Activated naive CD8-positive, alpha-beta T cell treated with anti-CD3 and anti-CD28 coated beads, Interleukin-2, amount 50 U/mL, for 24 hours (primary cell): ENCODE results near the gene RSPH6A.

Experiments
- ATAC-seq: fragments of 150-1000 bp; cut with Tn5 transposase; one replicate; pipeline ENCODE4 v1.10.0; 2021
- DNase-seq: peaks from one replicate; pipeline ENCODE4 v3.0.0; 2021
- H3K27ac Mint-ChIP-seq: one replicate; pipeline ENCODE4 v1.8.0; 2021; ENCODE audit warnings: mild to moderate bottlenecking, mixed read lengths
- H3K27me3 Mint-ChIP-seq: one replicate; pipeline ENCODE4 v1.8.0; 2021; ENCODE audit warnings: mixed read lengths
- H3K36me3 Mint-ChIP-seq: one replicate; pipeline ENCODE4 v1.8.0; 2021; ENCODE audit warnings: low read depth, mixed read lengths
- H3K4me1 Mint-ChIP-seq: one replicate; pipeline ENCODE4 v1.8.0; 2021; ENCODE audit warnings: mixed read lengths
- H3K4me3 Mint-ChIP-seq: one replicate; pipeline ENCODE4 v1.8.0; 2021; ENCODE audit warnings: mild to moderate bottlenecking, moderate library complexity, mixed read lengths
- H3K9me3 Mint-ChIP-seq: one replicate; pipeline ENCODE4 v1.8.0; 2021; ENCODE audit warnings: mixed read lengths

RSPH6A gene

DNA sequence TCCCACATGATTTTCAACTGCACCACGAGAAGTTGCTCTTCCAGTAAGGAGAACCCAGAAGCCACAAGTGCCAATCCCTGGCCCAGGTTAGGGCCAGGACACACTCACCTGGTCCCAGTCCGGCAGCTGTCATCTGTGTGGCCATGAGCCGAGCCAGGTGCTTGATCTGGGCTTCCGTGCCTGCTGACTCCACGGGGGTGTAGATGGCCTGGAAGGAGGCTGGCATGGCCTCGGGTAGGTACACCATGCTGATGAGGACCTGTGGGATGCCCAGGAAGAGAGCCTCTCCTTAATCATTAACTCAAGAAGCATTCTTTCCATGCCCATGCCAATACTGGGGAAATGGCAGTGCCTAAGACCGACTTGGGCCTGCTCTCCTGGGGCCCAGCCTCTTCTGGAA lies 19.9 kb upstream of the RSPH6A start:
- no peak for ATAC-seq
- H3K4me1 Mint-ChIP-seq = no peaks in the 10 kb centered on the region
- H3K4me3 Mint-ChIP-seq = no peak overlapping the region
- H3K27ac Mint-ChIP-seq = no peak overlapping the region
- no peaks in the 10 kb centered on the region for H3K27me3 Mint-ChIP-seq
- no peak for DNase-seq
- no peaks in the 10 kb centered on the region for H3K9me3 Mint-ChIP-seq
- H3K36me3 Mint-ChIP-seq = peaks cover 65% of the 10 kb centered on the region

GRCh38 chr19:45828945-45829344 lies 13.8 kb upstream of the RSPH6A start:
- peaks cover 47% of the 10 kb centered on the region for H3K36me3 Mint-ChIP-seq
- ATAC-seq (no peak), DNase-seq (no peak)
- H3K4me3 Mint-ChIP-seq = no peak overlapping the region
- no peak overlapping the region for H3K27ac Mint-ChIP-seq
- no peaks in the 10 kb centered on the region for H3K27me3 Mint-ChIP-seq
- no peaks in the 10 kb centered on the region for H3K4me1 Mint-ChIP-seq
- no peaks in the 10 kb centered on the region for H3K9me3 Mint-ChIP-seq

DNA sequence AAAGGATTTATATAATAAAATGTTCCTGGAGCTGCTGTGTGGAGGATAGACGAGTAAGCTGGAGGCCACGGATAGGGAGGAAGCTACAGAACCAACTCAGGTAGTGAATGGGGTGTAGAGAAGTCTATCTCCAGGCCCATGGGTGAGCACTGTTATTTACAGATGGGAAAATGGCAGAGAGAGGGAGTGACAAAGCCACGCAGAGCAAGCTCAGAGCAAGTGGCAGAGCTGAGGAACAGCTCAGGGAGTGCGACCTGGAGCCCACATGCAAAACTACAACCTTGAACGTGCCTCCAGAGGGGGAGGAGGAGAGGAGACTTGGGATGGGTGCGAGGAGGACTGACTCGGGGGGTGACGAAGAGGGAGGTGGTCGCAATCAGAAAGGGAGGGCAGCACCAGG lies 13.4 kb upstream of the RSPH6A start:
- Mint-ChIP-seq H3K4me3 (no peak overlapping the region), H3K36me3 (peaks cover 46% of the 10 kb centered on the region), H3K9me3 (no peaks in the 10 kb centered on the region), H3K27ac (no peak overlapping the region), H3K27me3 (no peaks in the 10 kb centered on the region), H3K4me1 (no peaks in the 10 kb centered on the region)
- ATAC-seq (no peak), DNase-seq (no peak)

DNA sequence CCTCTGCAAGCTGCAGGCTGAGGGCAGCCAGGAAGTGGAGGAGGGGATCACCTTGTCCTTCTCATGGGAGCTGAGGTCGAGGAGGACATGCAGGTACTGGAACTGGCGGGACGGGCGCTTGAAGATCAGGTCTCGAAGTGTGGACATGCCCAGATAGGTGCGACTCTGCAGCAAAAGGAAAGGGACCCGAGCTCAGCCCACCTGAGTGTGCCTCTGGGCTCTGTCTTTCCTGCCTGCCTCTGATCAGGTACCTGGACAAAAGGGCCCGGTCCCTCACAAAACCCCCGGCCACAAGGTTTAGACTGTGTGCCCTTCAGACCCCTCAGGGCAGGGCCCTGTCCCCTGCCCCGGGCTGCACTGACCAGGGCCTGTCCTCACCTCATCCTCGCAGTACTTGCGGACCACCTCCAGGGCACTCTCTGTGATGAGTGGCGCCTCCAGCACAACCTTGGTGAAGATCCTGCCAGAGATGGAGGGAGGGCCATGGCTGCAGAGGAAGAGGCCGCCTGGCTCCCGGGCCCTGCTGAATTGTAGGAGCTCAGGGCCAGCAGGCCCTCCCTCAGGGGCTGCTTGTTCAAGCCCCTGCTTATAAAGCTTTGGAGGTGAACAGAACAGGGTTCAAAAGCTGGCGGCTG lies 12.5 kb upstream of the RSPH6A start:
- H3K27me3 Mint-ChIP-seq = no peaks in the 10 kb centered on the region
- no peaks in the 10 kb centered on the region for H3K9me3 Mint-ChIP-seq
- ATAC-seq (no peak), DNase-seq (no peak)
- H3K4me3 Mint-ChIP-seq = no peak overlapping the region
- H3K4me1 Mint-ChIP-seq = no peaks in the 10 kb centered on the region
- H3K27ac Mint-ChIP-seq = no peak overlapping the region
- peaks cover 49% of the 10 kb centered on the region for H3K36me3 Mint-ChIP-seq

GRCh38 chr19:45826934-45827333 lies 11.8 kb upstream of the RSPH6A start:
- Mint-ChIP-seq H3K9me3 (no peaks in the 10 kb centered on the region), H3K27me3 (no peaks in the 10 kb centered on the region), H3K36me3 (peaks cover 43% of the 10 kb centered on the region), H3K4me1 (no peaks in the 10 kb centered on the region), H3K27ac (no peak overlapping the region), H3K4me3 (no peak overlapping the region)
- DNase-seq (no peak), ATAC-seq (no peak)

GRCh38 chr19:45825917-45826893 lies 11.1 kb upstream of the RSPH6A start:
- Mint-ChIP-seq H3K27ac (no peak overlapping the region), H3K36me3 (peaks cover 36% of the 10 kb centered on the region)

GRCh38 chr19:45825263-45825605 lies 10.1 kb upstream of the RSPH6A start:
- no peaks in the 10 kb centered on the region for H3K4me1 Mint-ChIP-seq
- H3K36me3 Mint-ChIP-seq = peaks cover 30% of the 10 kb centered on the region
- ATAC-seq (no peak), DNase-seq (no peak)
- H3K4me3 Mint-ChIP-seq = no peak overlapping the region
- no peaks in the 10 kb centered on the region for H3K9me3 Mint-ChIP-seq
- no peaks in the 10 kb centered on the region for H3K27me3 Mint-ChIP-seq
- no peak overlapping the region for H3K27ac Mint-ChIP-seq

More at GRCh38 chr19:45825917-45826893, 11.1 kb upstream of the RSPH6A start:
- no peak for DNase-seq
- no peaks in the 10 kb centered on the region for H3K27me3 Mint-ChIP-seq
- no peak overlapping the region for H3K4me3 Mint-ChIP-seq
- H3K4me1 Mint-ChIP-seq = no peaks in the 10 kb centered on the region
- H3K9me3 Mint-ChIP-seq = no peaks in the 10 kb centered on the region
- no peak for ATAC-seq

DNA sequence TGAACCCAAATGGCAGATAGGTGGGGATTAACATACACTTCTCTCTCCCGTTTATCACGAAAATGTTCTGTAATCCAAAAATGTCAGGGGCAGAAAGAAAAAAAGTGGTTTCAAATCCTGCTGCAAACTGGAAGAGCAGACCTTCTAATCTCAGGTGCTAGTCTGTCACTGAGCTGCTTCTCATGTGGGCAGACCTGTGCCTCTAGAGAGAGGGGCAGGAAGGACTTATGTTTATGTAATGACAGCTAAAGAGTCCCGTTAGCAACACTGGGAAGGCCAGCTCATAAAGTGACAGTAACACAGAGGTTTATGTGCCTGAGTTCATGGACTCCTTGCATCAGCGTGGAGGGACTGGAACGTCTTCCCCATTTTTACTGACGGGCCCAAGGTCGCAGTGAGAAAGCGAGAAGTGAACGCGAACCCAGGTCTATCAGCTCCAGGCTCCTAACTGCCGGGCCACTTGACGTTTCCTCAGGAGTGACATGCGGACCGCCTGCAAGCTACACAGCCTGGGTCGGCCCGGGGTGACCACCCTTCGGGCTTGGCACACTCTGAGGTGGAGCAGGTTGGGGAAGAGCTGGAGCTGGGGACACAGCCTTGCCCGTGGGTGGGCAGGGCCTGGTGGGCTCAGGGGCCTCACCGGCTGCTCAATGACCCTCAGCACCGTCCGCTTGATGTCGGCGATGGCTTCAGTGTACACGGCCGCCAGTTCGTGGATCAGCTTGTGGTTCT lies 9.6 kb upstream of the RSPH6A start:
- no peak for ATAC-seq
- Mint-ChIP-seq H3K27ac (no peak overlapping the region), H3K36me3 (peaks cover 28% of the 10 kb centered on the region), H3K4me1 (no peaks in the 10 kb centered on the region), H3K9me3 (no peaks in the 10 kb centered on the region), H3K27me3 (no peaks in the 10 kb centered on the region), H3K4me3 (no peak overlapping the region)
- DNase-seq = no peak

GRCh38 chr19:45824041-45824471 lies 8.9 kb upstream of the RSPH6A start:
- no peak for ATAC-seq
- Mint-ChIP-seq H3K4me3 (no peak overlapping the region), H3K27me3 (no peaks in the 10 kb centered on the region), H3K4me1 (no peaks in the 10 kb centered on the region), H3K36me3 (peaks cover 23% of the 10 kb centered on the region), H3K27ac (no peak overlapping the region), H3K9me3 (no peaks in the 10 kb centered on the region)
- no peak for DNase-seq

DNA sequence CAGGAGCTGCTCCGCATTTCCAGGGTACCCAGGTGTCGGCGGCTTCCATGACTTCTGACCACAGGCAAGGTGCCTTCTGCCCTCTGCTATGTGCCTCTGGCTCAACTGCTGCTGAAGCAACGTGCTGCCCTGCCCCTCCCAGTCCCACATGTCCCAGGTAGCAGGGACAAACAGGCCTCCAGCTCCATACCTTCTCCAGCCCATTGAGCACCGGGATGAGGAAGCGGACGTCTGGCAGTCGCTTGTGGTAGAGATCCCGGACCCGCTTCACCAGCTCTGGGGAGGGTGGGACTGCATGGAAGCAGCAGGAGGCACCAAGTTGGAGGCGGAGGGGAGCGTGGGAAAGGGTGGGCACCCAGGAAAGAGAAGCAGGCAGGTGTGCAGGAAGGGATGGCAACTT lies 8.1 kb upstream of the RSPH6A start:
- Mint-ChIP-seq H3K27me3 (no peaks in the 10 kb centered on the region), H3K36me3 (peaks cover 16% of the 10 kb centered on the region), H3K27ac (no peak overlapping the region), H3K9me3 (no peaks in the 10 kb centered on the region), H3K4me3 (no peak overlapping the region), H3K4me1 (no peaks in the 10 kb centered on the region)
- DNase-seq (no peak), ATAC-seq (no peak)

DNA sequence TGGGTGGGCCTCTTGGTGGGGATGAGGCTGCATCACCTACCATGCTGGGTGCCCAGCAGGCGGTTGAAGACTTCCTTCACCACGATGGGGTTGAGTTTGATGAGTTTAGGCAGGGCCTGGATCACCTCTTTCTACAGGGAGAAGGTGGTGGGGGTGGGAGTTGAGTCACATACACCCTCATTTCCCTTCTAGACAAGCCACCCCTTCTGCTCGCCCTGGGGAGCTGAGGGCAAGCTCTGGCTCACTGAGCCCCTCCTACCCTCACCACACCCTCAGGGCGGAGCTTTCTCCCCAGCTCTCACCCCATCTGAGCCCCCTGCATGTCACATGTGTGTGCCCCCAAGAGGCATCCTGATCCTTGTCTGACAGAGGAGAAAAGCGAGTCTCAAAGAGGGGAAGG lies 7.6 kb upstream of the RSPH6A start:
- Mint-ChIP-seq H3K4me1 (no peaks in the 10 kb centered on the region), H3K4me3 (no peak overlapping the region), H3K9me3 (no peaks in the 10 kb centered on the region), H3K27ac (no peak overlapping the region), H3K36me3 (peaks cover 12% of the 10 kb centered on the region), H3K27me3 (no peaks in the 10 kb centered on the region)
- ATAC-seq (no peak), DNase-seq (no peak)

GRCh38 chr19:45821570-45821969 lies 6.5 kb upstream of the RSPH6A start:
- ATAC-seq = no peak
- Mint-ChIP-seq H3K27me3 (no peaks in the 10 kb centered on the region), H3K4me1 (peaks cover 2% of the 10 kb centered on the region), H3K4me3 (no peak overlapping the region), H3K9me3 (no peaks in the 10 kb centered on the region), H3K36me3 (peaks cover 12% of the 10 kb centered on the region), H3K27ac (no peak overlapping the region)
- DNase-seq = no peak

- H3K4me3 Mint-ChIP-seq = no peak overlapping the region
- H3K4me1 Mint-ChIP-seq = peaks cover 2% of the 10 kb centered on the region
These were observed 6.0 kb upstream of the RSPH6A start for GRCh38 chr19:45821103-45821521.

GRCh38 chr19:45820413-45821102 lies 5.5 kb upstream of the RSPH6A start:
- no peak overlapping the region for H3K27ac Mint-ChIP-seq
- no peak for DNase-seq

More at GRCh38 chr19:45821103-45821521, 6.0 kb upstream of the RSPH6A start:
- no peak for DNase-seq
- H3K27ac Mint-ChIP-seq = no peak overlapping the region
- H3K9me3 Mint-ChIP-seq = no peaks in the 10 kb centered on the region
- ATAC-seq = no peak
- H3K27me3 Mint-ChIP-seq = no peaks in the 10 kb centered on the region
- H3K36me3 Mint-ChIP-seq = peaks cover 12% of the 10 kb centered on the region

More at GRCh38 chr19:45820413-45821102, 5.5 kb upstream of the RSPH6A start:
- peaks cover 12% of the 10 kb centered on the region for H3K36me3 Mint-ChIP-seq
- H3K4me3 Mint-ChIP-seq = no peak overlapping the region
- H3K9me3 Mint-ChIP-seq = no peaks in the 10 kb centered on the region
- H3K4me1 Mint-ChIP-seq = peaks cover 2% of the 10 kb centered on the region
- no peaks in the 10 kb centered on the region for H3K27me3 Mint-ChIP-seq
- ATAC-seq = no peak
